GM12878 (cell line): Measurements from ENCODE around the gene GAS2L1. TPM values are rescaled to one million over a fixed set of nuclear protein-coding genes. Genes with fewer than 3 reads are reported as not detected.
"Not testable (repeated sequence)": the region's sequence is repeated elsewhere in the genome, so short reads cannot be mapped to it uniquely, and the experiment has no call there.

Source experiments
- ATAC-seq: fragments of 200-7000 bp; cut with Tn5 transposase; 3 replicates; pipeline ENCODE4 v1.9.1; 2020; ENCODE audit warnings: mild to moderate bottlenecking, moderate library complexity
- BruUV-seq: library from RNA; stranded (reverse); fragments of 400-500 nt; replicated peaks from 2 replicates; lab custom pipeline; 2021; lab: Mats Ljungman, UMichigan
- CTCF ChIA-PET: fragments of 300-600 bp; sonication (Branson Sonifier 250); formaldehyde crosslinking; extraction: SDS; loops from one replicate; lab custom pipeline; 2021; ENCODE audit warnings: inconsistent platforms; lab: Yijun Ruan, JAX
- POLR2A ChIA-PET: fragments of 350-600 bp; formaldehyde crosslinking; extraction: SDS; loops from one replicate; lab custom pipeline; 2021; ENCODE audit warnings: inconsistent platforms; lab: Charles Lee
- RAD21 ChIA-PET: fragments of 300-600 bp; sonication (Branson Sonifier 250); formaldehyde crosslinking; loops from one replicate; lab custom pipeline; 2023; ENCODE audit warnings: antibody characterized with exemption; ENCODE audit not compliant: unreplicated experiment; lab: Charles Lee
- SMC1A ChIA-PET: fragments of 300-600 bp; sonication (Branson Sonifier 250); formaldehyde crosslinking; loops from one replicate; lab custom pipeline; 2023; ENCODE audit not compliant: unreplicated experiment, uncharacterized antibody; lab: Charles Lee
- DNase-seq: peaks from one replicate; pipeline ENCODE4 v3.0.0-alpha.2; 2011; ENCODE audit warnings: low read depth, low spot score
- FAIRE-seq: peaks from 3 replicates; lab custom pipeline; 2011; peaks lifted over from hg19 to GRCh38; lab: Jason Lieb, UNC
- H2AFZ ChIP-seq: 2 replicates; pipeline ENCODE4 v1.6.0; 2011; ENCODE audit warnings: low read depth, low read length, control low read depth; ENCODE audit not compliant: control insufficient read depth
- H3K27ac ChIP-seq: 2 replicates; pipeline ENCODE4 v1.5.1; 2011; ENCODE audit warnings: control low read depth; ENCODE audit not compliant: control insufficient read depth, insufficient read depth
- H3K27me3 ChIP-seq, 2 experiments: replicated peaks in 1 of 2; 2 replicates each; pipeline versions ENCODE4 v1.6.0 to v1.6.1; 2011; ENCODE audit warnings: low read length in 1 of 2; ENCODE audit not compliant: control insufficient read depth in 2 of 2, insufficient read depth in 2 of 2
- H3K36me3 ChIP-seq, 2 experiments: 2 replicates each; pipeline ENCODE4 v1.5.1; 2011; ENCODE audit warnings: low read length in 1 of 2; ENCODE audit not compliant: control insufficient read depth in 2 of 2, insufficient read depth in 2 of 2
- H3K4me1 ChIP-seq: 2 replicates; pipeline ENCODE4 v1.6.1; 2011; ENCODE audit warnings: mild to moderate bottlenecking, low read length, moderate library complexity, mixed read lengths; ENCODE audit not compliant: control insufficient read depth, insufficient read depth
- H3K4me2 ChIP-seq: 2 replicates; pipeline ENCODE4 v1.6.0; 2011; ENCODE audit warnings: control low read depth; ENCODE audit not compliant: control insufficient read depth, insufficient read depth
- H3K4me3 ChIP-seq: fragments of 200-600 bp; sonication (generic); 2 replicates; pipeline ENCODE4 v1.5.1; 2016
- H3K79me2 ChIP-seq: 2 replicates; pipeline ENCODE4 v1.6.0; 2011; ENCODE audit warnings: low read length; ENCODE audit not compliant: control insufficient read depth, insufficient read depth
- H3K9ac ChIP-seq: 2 replicates; pipeline ENCODE4 v1.8.0; 2011; ENCODE audit warnings: low read length, control low read depth, mixed read lengths; ENCODE audit not compliant: control insufficient read depth, insufficient read depth
- H3K9me3 ChIP-seq: replicated peaks from 3 replicates; pipeline ENCODE4 v1.5.1; 2011; ENCODE audit warnings: mild to moderate bottlenecking, low read length; ENCODE audit not compliant: control insufficient read depth, insufficient read depth
- H4K20me1 ChIP-seq: 2 replicates; pipeline ENCODE4 v1.6.0; 2011; ENCODE audit not compliant: control insufficient read depth, insufficient read depth
- ETV6 ChIP-seq, 2 experiments: fragments of 450-650 bp in 1 of 2; IDR thresholded peaks in 1 of 2; conservative IDR thresholded peaks in 1 of 2; 2 replicates each; pipeline ENCODE4 v1.6.1; 2014; ENCODE audit warnings: antibody characterized with exemption in 1 of 2, borderline replicate concordance in 1 of 2, low read depth in 1 of 2, mild to moderate bottlenecking in 1 of 2, moderate library complexity in 1 of 2
- JUNB ChIP-seq: IDR thresholded peaks from 2 replicates; pipeline ENCODE4 v1.6.1; 2016; ENCODE audit warnings: antibody characterized with exemption, mild to moderate bottlenecking
- SMAD1 ChIP-seq: fragments of 450-650 bp; IDR thresholded peaks from 2 replicates; pipeline ENCODE4 v1.6.1; 2018; ENCODE audit warnings: mild to moderate bottlenecking, low read depth; ENCODE audit not compliant: partially characterized antibody
- SRF ChIP-seq, 2 experiments: IDR thresholded peaks; 2 replicates each; pipeline ENCODE4 v1.6.1; 2011; ENCODE audit warnings: low read depth in 2 of 2, low read length in 2 of 2, mild to moderate bottlenecking in 1 of 2, moderate library complexity in 1 of 2
- WGBS: methylation state at CpG from one replicate; pipeline ENCODE4 v1.1.6; 2016; ENCODE audit warnings: low lambda C conversion rate; ENCODE audit not compliant: insufficient replicate concordance, insufficient coverage; ENCODE audit errors: missing lambda C conversion rate; 5-methylcytosine and 5-hydroxymethylcytosine counted together
- in situ Hi-C: fragments of 300-500 bp; cut with MboI; formaldehyde crosslinking; loops from 9 replicates; pipeline ENCODE4 v1.14.3; 2018; ENCODE audit warnings: mixed read lengths
- intact Hi-C: fragments of 100-400 bp; cut with micrococcal nuclease; formaldehyde crosslinking; loops from one replicate; pipeline ENCODE4 v1.14.2; 2022; ENCODE audit not compliant: unreplicated experiment
- polyA plus RNA-seq, 11 experiments: library from polyadenylated mRNA; depleted of rRNA in 4 of 11; unstranded in 6 of 11; stranded (reverse) in 5 of 11; fragments of >200 nt; fragmentation: Nextera tagmentation in 4 of 11; fragmentation: Illumina TruSeq in 1 of 11; extraction: Ambion mirVana in 4 of 11; extraction: Trizol in 1 of 11; gene quantifications; 1 replicate in 1 of 11; 2 replicates in 10 of 11; pipeline versions ENCODE4 v1.2.1 to v1.2.3, GENCODE V29; 2011 to 2016; ENCODE audit warnings: inconsistent platforms in 2 of 11, missing spikeins in 2 of 11, low read depth in 1 of 11
- total RNA-seq, 4 experiments: library from RNA; depleted of rRNA in 3 of 4; stranded (reverse); fragments of >200 nt in 3 of 4; fragmentation: Illumina TruSeq in 1 of 4; extraction: Trizol in 1 of 4; gene quantifications; 2 replicates each; pipeline versions ENCODE4 v1.2.1 to v1.2.3, GENCODE V29; 2013 to 2021
- TF ChIP-seq, protein P1 (sequence below): fragments of 450-650 bp; formaldehyde crosslinking; IDR thresholded peaks from 2 replicates; pipeline ENCODE4 v1.4.0; 2022; ENCODE audit warnings: mild to moderate bottlenecking, moderate library complexity

Gene GAS2L1
- total and polyA plus RNA-seq, 10 of the 15 experiments (the other 5 are each of a cell fraction or from before 2014, with no cell fraction given): 0.03 to 0.13 TPM; not detected in 8

DNA sequence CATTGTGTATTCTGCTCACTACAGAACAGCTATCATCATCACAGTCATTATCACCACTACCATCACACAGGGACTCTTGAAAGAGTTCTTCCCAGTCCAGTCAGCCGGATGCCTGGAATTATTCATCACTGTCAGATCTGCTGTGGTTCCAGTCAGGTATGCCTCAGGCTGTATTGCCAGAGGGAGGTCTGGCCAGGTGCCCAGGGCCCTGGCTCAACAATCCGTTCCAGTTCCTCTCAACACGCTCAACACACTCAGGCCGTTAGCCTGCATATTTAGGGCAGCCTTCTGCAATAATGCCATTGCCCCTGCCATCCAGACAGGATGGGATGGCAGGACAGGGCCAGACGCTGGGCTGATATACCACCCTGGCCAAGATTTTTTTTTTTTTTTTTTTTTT lies 37.7 kb downstream of the GAS2L1 start (continued):
- TF ChIP-seq ETV6 (conservative IDR thresholded peaks at IDR 0.05 in 1 of 2, IDR thresholded peaks at IDR 0.05 in 1 of 2; ENCODE audit: borderline replicate concordance in 1 of 2, low read depth in 1 of 2): no peak
- no peak for TF ChIP-seq JUNB
- TF ChIP-seq SRF (IDR thresholded peaks at IDR 0.05; ENCODE audit: low read depth in 2 of 2, low read length in 2 of 2): no peak
- TF ChIP-seq SMAD1: no peak
- TF ChIP-seq, protein P1, sequence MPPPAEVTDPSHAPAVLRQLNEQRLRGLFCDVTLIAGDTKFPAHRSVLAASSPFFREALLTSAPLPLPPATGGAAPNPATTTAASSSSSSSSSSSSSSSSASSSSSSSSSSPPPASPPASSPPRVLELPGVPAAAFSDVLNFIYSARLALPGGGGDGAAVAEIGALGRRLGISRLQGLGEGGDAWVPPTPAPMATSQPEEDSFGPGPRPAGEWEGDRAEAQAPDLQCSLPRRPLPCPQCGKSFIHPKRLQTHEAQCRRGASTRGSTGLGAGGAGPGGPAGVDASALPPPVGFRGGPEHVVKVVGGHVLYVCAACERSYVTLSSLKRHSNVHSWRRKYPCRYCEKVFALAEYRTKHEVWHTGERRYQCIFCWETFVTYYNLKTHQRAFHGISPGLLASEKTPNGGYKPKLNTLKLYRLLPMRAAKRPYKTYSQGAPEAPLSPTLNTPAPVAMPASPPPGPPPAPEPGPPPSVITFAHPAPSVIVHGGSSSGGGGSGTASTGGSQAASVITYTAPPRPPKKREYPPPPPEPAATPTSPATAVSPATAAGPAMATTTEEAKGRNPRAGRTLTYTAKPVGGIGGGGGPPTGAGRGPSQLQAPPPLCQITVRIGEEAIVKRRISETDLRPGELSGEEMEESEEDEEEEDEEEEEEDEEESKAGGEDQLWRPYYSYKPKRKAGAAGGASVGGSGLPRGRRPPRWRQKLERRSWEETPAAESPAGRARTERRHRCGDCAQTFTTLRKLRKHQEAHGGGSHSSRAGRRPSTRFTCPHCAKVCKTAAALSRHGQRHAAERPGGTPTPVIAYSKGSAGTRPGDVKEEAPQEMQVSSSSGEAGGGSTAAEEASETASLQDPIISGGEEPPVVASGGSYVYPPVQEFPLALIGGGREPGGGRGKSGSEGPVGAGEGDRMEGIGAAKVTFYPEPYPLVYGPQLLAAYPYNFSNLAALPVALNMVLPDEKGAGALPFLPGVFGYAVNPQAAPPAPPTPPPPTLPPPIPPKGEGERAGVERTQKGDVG (CRISPR knock-in tag): no peak

DNA sequence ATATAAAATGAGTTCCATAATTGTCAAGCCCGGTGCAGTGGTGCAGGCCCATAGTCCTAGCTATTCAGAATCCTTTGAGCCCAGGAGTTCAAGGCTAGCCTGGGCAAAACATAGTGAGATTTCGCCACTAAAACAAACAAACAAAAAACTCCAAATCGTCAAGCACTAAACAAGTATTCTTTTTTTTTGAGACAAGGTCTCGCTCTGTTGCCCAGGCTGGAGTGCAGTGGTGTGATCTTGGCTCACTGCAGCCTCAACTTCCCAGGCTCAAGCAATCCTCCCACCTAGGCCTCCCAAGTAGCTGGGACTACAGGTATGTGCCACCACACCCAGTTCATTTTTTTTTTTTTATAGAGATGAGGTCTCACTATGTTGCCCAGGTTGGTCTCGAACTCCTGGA lies 38.4 kb downstream of the GAS2L1 start:
- CTCF ChIA-PET, H3K27ac ChIP-seq, H3K4me2 ChIP-seq, H3K4me3 ChIP-seq, H3K4me1 ChIP-seq, H3K9me3 ChIP-seq, H3K9ac ChIP-seq, H4K20me1 ChIP-seq, intact Hi-C loops, RAD21 ChIA-PET, H3K27me3 ChIP-seq, in situ Hi-C loops, BruUV-seq, ATAC-seq, H3K79me2 ChIP-seq, H2AFZ ChIP-seq, DNase-seq: not testable (repeated sequence)
- FAIRE-seq: peak; percentile 38
- POLR2A ChIA-PET: interaction anchor here (0.6 kb wide), 1 partner anchor 73 kb away, joined by 3 read pairs; no protein-coding TSS in a partner anchor
- 85% methylated on average over 5 of the region's 5 CpGs for WGBS
- peaks cover 27 to 49% of the 10 kb centered on the region in 2 experiments for H3K36me3 ChIP-seq
- SMC1A ChIA-PET: interaction anchor here (0.9 kb wide), 1 partner anchor 167 kb away, joined by 3 read pairs; no protein-coding TSS in a partner anchor
